GM21526 (cell line): ENCODE measurements around the gene SDHB.

ENCODE experiments used
- ATAC-seq: cut with Tn5 transposase; IDR thresholded peaks from one replicate; pipeline ENCODE4 v1.9.1; 2021; ENCODE audit warnings: moderate library complexity; ENCODE audit not compliant: unreplicated experiment, low FRiP score

The SDHB gene

GRCh38 chr1:16972189-16972895, 81.5 kb downstream of the SDHB start:
- no peak for ATAC-seq

- ATAC-seq, result no peak
Observed at GRCh38 chr1:16971341-16972188, 82.3 kb downstream of the SDHB start.

- ATAC-seq, result no peak
Observed at GRCh38 chr1:16970132-16970910, 83.5 kb downstream of the SDHB start.

GRCh38 chr1:16969651-16970050, 84.2 kb downstream of the SDHB start:
- no peak for ATAC-seq

- no peak for ATAC-seq
Observed at GRCh38 chr1:16969057-16969611, 84.7 kb downstream of the SDHB start.
